Lung (tissue), 12 donors: Measurements from ENCODE around the gene EPHB1. TPM values are rescaled to one million over a fixed set of nuclear protein-coding genes. Genes with fewer than 3 reads are reported as not detected.

ENCODE experiments used
- ATAC-seq: fragments of 200-7000 bp; cut with Tn5 transposase; one replicate; pipeline ENCODE4 v1.9.1; 2020; ENCODE audit warnings: moderate number of reproducible peaks; ENCODE audit not compliant: insufficient read depth, low FRiP score
- DNase-seq, 3 donors: peaks; one replicate each; pipeline ENCODE4 v3.0.0-alpha.2; 2013 to 2017
- H3K27ac ChIP-seq, 2 donors: one replicate each; pipeline ENCODE4 v1.5.1; 2013; ENCODE audit warnings: mild to moderate bottlenecking in 2 of 2, moderate library complexity in 2 of 2, control low read depth in 1 of 2, inconsistent platforms in 1 of 2, low read depth in 1 of 2, low read length in 1 of 2
- H3K27me3 ChIP-seq, 3 donors: one replicate each; pipeline ENCODE4 v1.5.1; 2013; ENCODE audit warnings: low read length in 2 of 3; ENCODE audit not compliant: control insufficient read depth in 3 of 3, insufficient read depth in 3 of 3
- H3K36me3 ChIP-seq, 4 donors: one replicate each; pipeline ENCODE4 v1.5.1; 2013; ENCODE audit warnings: low read length in 4 of 4, mild to moderate bottlenecking in 1 of 4, moderate library complexity in 1 of 4; ENCODE audit not compliant: control insufficient read depth in 4 of 4, insufficient read depth in 4 of 4
- H3K4me1 ChIP-seq, 5 donors: one replicate each; pipeline ENCODE4 v1.5.1; 2013; ENCODE audit warnings: low read length in 5 of 5, mild to moderate bottlenecking in 2 of 5, moderate library complexity in 1 of 5; ENCODE audit not compliant: control insufficient read depth in 5 of 5, insufficient read depth in 5 of 5
- H3K4me3 ChIP-seq: one replicate; pipeline ENCODE4 v1.5.1; 2013; ENCODE audit warnings: mild to moderate bottlenecking, control low read depth, moderate library complexity
- H3K9ac ChIP-seq, 2 donors: one replicate each; pipeline ENCODE4 v1.5.1; 2013; ENCODE audit warnings: low read length in 2 of 2, control low read depth in 1 of 2; ENCODE audit not compliant: insufficient read depth in 1 of 2
- H3K9me3 ChIP-seq, 4 donors: one replicate each; pipeline ENCODE4 v1.5.1; 2013; ENCODE audit warnings: low read length in 3 of 4, mild to moderate bottlenecking in 1 of 4, moderate library complexity in 1 of 4; ENCODE audit not compliant: control insufficient read depth in 4 of 4, insufficient read depth in 3 of 4
- CTCF ChIP-seq: IDR thresholded peaks from 2 replicates; pipeline ENCODE4 v1.5.1; 2012; ENCODE audit warnings: mild to moderate bottlenecking; ENCODE audit errors: control extremely low read depth, extremely low read depth
- WGBS, 2 donors: extraction: QIAGEN DNeasy Blood & Tissue Kit; methylation state at CpG; one replicate each; pipeline ENCODE4 v1.1.7; 2013; 5-methylcytosine and 5-hydroxymethylcytosine counted together
- polyA plus RNA-seq, 2 donors: library from polyadenylated mRNA; stranded (reverse); fragments of 200-250 nt; gene quantifications; one replicate each; pipeline ENCODE4 v1.2.1, GENCODE V29; 2013
- total RNA-seq, 2 donors: library from RNA; depleted of rRNA in 1 of 2; stranded (reverse); fragments of >200 nt in 1 of 2; gene quantifications; one replicate each; pipeline ENCODE4 v1.2.1, GENCODE V29; 2014 to 2021
- donor health status: control.
- donor health status: control.
- donor health status: Bipolar disorder and iron deficiency.
- donor health status: healthy.
- donor health status: DM: yes; HTN: yes; CAD: no.

EPHB1 gene
- total and polyA plus RNA-seq, 4 donors = 0.30 to 6.3 (median 2.1) TPM

GRCh38 chr3:134822090-134822489 lies 27.0 kb downstream of the EPHB1 start:
- Histone ChIP-seq H3K9me3 (peaks cover 0 to 8% (median 0%) of the 10 kb centered on the region in 4 donors), H3K4me1 (no peaks in the 10 kb centered on the region), H3K9ac (no peak overlapping the region), H3K27me3 (no peaks in the 10 kb centered on the region), H3K36me3 (no peaks in the 10 kb centered on the region), H3K4me3 (no peak overlapping the region), H3K27ac (no peak overlapping the region)
- TF ChIP-seq CTCF = no peak
- DNase-seq (no peak), ATAC-seq (no peak)
- WGBS, 2 donors = 79 to 90% methylated on average over 4 of the region's 4 CpGs

GRCh38 chr3:134823679-134824078 lies 28.6 kb downstream of the EPHB1 start:
- no peak for DNase-seq
- WGBS, 2 donors = 78 to 80% methylated on average over 2 of the region's 2 CpGs

GRCh38 chr3:134824791-134825190 lies 29.7 kb downstream of the EPHB1 start:
- H3K4me1 ChIP-seq = no peaks in the 10 kb centered on the region
- H3K4me3 ChIP-seq = no peak overlapping the region
- H3K27ac ChIP-seq = no peak overlapping the region
- ATAC-seq = no peak
- no peaks in the 10 kb centered on the region for H3K36me3 ChIP-seq
- no peak overlapping the region for H3K9ac ChIP-seq
- 79 to 80% methylated on average over 1 of the region's 1 CpG for WGBS, 2 donors
- DNase-seq = no peak
- H3K9me3 ChIP-seq = peaks cover 0 to 5% (median 0%) of the 10 kb centered on the region in 4 donors
- H3K27me3 ChIP-seq = no peaks in the 10 kb centered on the region
- TF ChIP-seq CTCF = no peak

More at GRCh38 chr3:134823679-134824078, 28.6 kb downstream of the EPHB1 start:
- TF ChIP-seq CTCF = no peak
- no peak overlapping the region for H3K9ac ChIP-seq
- no peak overlapping the region for H3K27ac ChIP-seq
- no peaks in the 10 kb centered on the region for H3K27me3 ChIP-seq
- ATAC-seq = no peak
- H3K4me1 ChIP-seq = no peaks in the 10 kb centered on the region
- no peak overlapping the region for H3K4me3 ChIP-seq
- peaks cover 0 to 5% (median 0%) of the 10 kb centered on the region in 4 donors for H3K9me3 ChIP-seq
- H3K36me3 ChIP-seq = no peaks in the 10 kb centered on the region

GRCh38 chr3:134827213-134827612 lies 32.2 kb downstream of the EPHB1 start:
- no peak for ATAC-seq

More at GRCh38 chr3:134827213-134827612, 32.2 kb downstream of the EPHB1 start:
- Histone ChIP-seq H3K27ac (no peak overlapping the region), H3K9ac (no peak overlapping the region), H3K27me3 (no peaks in the 10 kb centered on the region), H3K36me3 (no peaks in the 10 kb centered on the region), H3K4me3 (no peak overlapping the region), H3K9me3 (peaks cover 0 to 1% (median 0%) of the 10 kb centered on the region in 4 donors), H3K4me1 (no peaks in the 10 kb centered on the region)
- no peak for TF ChIP-seq CTCF
- no peak for DNase-seq
- 91 to 95% methylated on average over 6 of the region's 6 CpGs for WGBS, 2 donors
